Stimulated activated CD8-positive, alpha-beta memory T cell treated with anti-CD3 and anti-CD28 coated beads, Interleukin-15, amount 100 ng/mL, for 1 hour (primary cell): Measurements from ENCODE around the gene AMPH.

ENCODE experiments used
- DNase-seq: peaks from one replicate; pipeline ENCODE4 v3.0.0-alpha.2; 2020; ENCODE audit warnings: low read depth

AMPH gene

GRCh38 chr7:38462819-38463218 lies 168.4 kb downstream of the AMPH start:
- DNase-seq = no peak

- no peak for DNase-seq
Measured at GRCh38 chr7:38461887-38462286, 169.3 kb downstream of the AMPH start.

- no peak for DNase-seq
Measured at GRCh38 chr7:38453826-38454225, 177.3 kb downstream of the AMPH start.

- no peak for DNase-seq
Measured at GRCh38 chr7:38453168-38453567, 178.0 kb downstream of the AMPH start.

- DNase-seq = no peak
Measured at GRCh38 chr7:38452681-38453108, 178.5 kb downstream of the AMPH start.

GRCh38 chr7:38451840-38452239 lies 179.3 kb downstream of the AMPH start:
- no peak for DNase-seq

- DNase-seq = no peak
Measured at GRCh38 chr7:38448584-38449234, 182.5 kb downstream of the AMPH start.

GRCh38 chr7:38448054-38448453 lies 183.1 kb downstream of the AMPH start:
- DNase-seq = no peak

GRCh38 chr7:38438970-38439369 lies 192.2 kb downstream of the AMPH start:
- DNase-seq = no peak

- no peak for DNase-seq
Measured at GRCh38 chr7:38432671-38433070, 198.5 kb downstream of the AMPH start.

- no peak for DNase-seq
Measured at GRCh38 chr7:38432080-38432479, 199.1 kb downstream of the AMPH start.

- no peak for DNase-seq
Measured at GRCh38 chr7:38429057-38429456, 202.1 kb downstream of the AMPH start.

GRCh38 chr7:38428041-38428440 lies 203.1 kb downstream of the AMPH start:
- no peak for DNase-seq

GRCh38 chr7:38427279-38427955 lies 203.8 kb downstream of the AMPH start:
- no peak for DNase-seq

- DNase-seq = no peak
Measured at GRCh38 chr7:38425509-38425908, 205.7 kb downstream of the AMPH start.

GRCh38 chr7:38424750-38425463 lies 206.3 kb downstream of the AMPH start:
- no peak for DNase-seq

- DNase-seq = no peak
Measured at GRCh38 chr7:38413784-38414183, 217.4 kb downstream of the AMPH start.

GRCh38 chr7:38411404-38411803 lies 219.8 kb downstream of the AMPH start:
- DNase-seq = no peak

- DNase-seq = no peak
Measured at GRCh38 chr7:38410056-38410455, 221.1 kb downstream of the AMPH start.

- no peak for DNase-seq
Measured at GRCh38 chr7:38409531-38409930, 221.6 kb downstream of the AMPH start.

GRCh38 chr7:38398725-38399321 lies 232.3 kb downstream of the AMPH start:
- DNase-seq = peak; percentile 27

- no peak for DNase-seq
Measured at GRCh38 chr7:38396852-38397251, 234.3 kb downstream of the AMPH start.
